Spleen (tissue), 11 donors: ENCODE data around the gene ARHGAP20. TPM values are rescaled to one million over a fixed set of nuclear protein-coding genes. Genes with fewer than 3 reads are reported as not detected.

Source experiments
- DNase-seq: peaks from one replicate; pipeline ENCODE4 v3.0.0-alpha.2; 2020
- H3K27ac ChIP-seq, 8 donors: fragments of 200-600 bp; sonication (generic) in 7 of 8; 1 replicate in 4 of 8; 2 replicates in 4 of 8; pipeline versions ENCODE4 v1.5.0 to v1.8.0; 2016 to 2021; ENCODE audit warnings: inconsistent platforms in 4 of 8, mild to moderate bottlenecking in 4 of 8, moderate library complexity in 1 of 8
- H3K27me3 ChIP-seq, 7 donors: fragments of 200-600 bp; sonication (generic) in 6 of 7; replicated peaks in 1 of 7; 1 replicate in 4 of 7; 2 replicates in 3 of 7; pipeline versions ENCODE4 v1.5.0 to v1.8.0; 2016 to 2021; ENCODE audit warnings: inconsistent platforms in 3 of 7, mild to moderate bottlenecking in 1 of 7
- H3K36me3 ChIP-seq, 6 donors: fragments of 200-600 bp; sonication (generic) in 5 of 6; 1 replicate in 4 of 6; 2 replicates in 2 of 6; pipeline versions ENCODE4 v1.5.0 to v1.8.0; 2016 to 2021; ENCODE audit warnings: inconsistent platforms in 2 of 6
- H3K4me1 ChIP-seq, 6 donors: fragments of 200-600 bp; sonication (generic) in 5 of 6; 1 replicate in 3 of 6; 2 replicates in 3 of 6; pipeline versions ENCODE4 v1.5.0 to v1.8.0; 2016 to 2021; ENCODE audit warnings: inconsistent platforms in 3 of 6
- H3K4me3 ChIP-seq, 8 donors: fragments of 200-600 bp; sonication (generic) in 7 of 8; 1 replicate in 4 of 8; 2 replicates in 4 of 8; pipeline versions ENCODE4 v1.5.0 to v1.8.0; 2016 to 2021; ENCODE audit warnings: inconsistent platforms in 4 of 8, mild to moderate bottlenecking in 4 of 8, moderate library complexity in 2 of 8
- H3K9me3 ChIP-seq, 8 donors: fragments of 200-600 bp; sonication (generic) in 7 of 8; 1 replicate in 4 of 8; 2 replicates in 4 of 8; pipeline versions ENCODE4 v1.5.0 to v1.8.0; 2016 to 2021; ENCODE audit warnings: inconsistent platforms in 4 of 8
- CTCF ChIP-seq, 11 experiments: fragments of 200-600 bp in 7 of 11; fragments of 450-650 bp in 4 of 11; sonication (generic) in 4 of 11; IDR thresholded peaks in 8 of 11; conservative IDR thresholded peaks in 3 of 11; 1 replicate in 7 of 11; 2 replicates in 4 of 11; pipeline versions ENCODE4 v1.4.0 to v1.8.0; 2016 to 2021; ENCODE audit warnings: antibody characterized with exemption in 11 of 11, inconsistent platforms in 4 of 11, mild to moderate bottlenecking in 1 of 11
- POLR2A ChIP-seq, 3 donors: fragments of 450-650 bp; IDR thresholded peaks; one replicate each; pipeline ENCODE4 v1.5.1; 2017; ENCODE audit warnings: antibody characterized with exemption in 3 of 3, mild to moderate bottlenecking in 1 of 3
- POLR2AphosphoS5 ChIP-seq, 3 donors: sonication (generic); formaldehyde crosslinking; IDR thresholded peaks; one replicate each; pipeline ENCODE4 v1.5.1; 2017; ENCODE audit warnings: antibody characterized with exemption in 3 of 3
- WGBS, 5 donors: extraction: QIAGEN DNeasy Blood & Tissue Kit in 3 of 5; methylation state at CpG; one replicate each; pipeline versions ENCODE4 v1.1.5 to v1.1.7; 2013 to 2018; 5-methylcytosine and 5-hydroxymethylcytosine counted together
- intact Hi-C: fragments of 100-400 bp; cut with DNase I; formaldehyde crosslinking; loops from one replicate; pipeline ENCODE4 v1.15.0; 2023; ENCODE audit warnings: low total_unique reads
- polyA plus RNA-seq, 3 donors: library from polyadenylated mRNA; stranded (reverse); fragments of 200-250 nt; gene quantifications; one replicate each; pipeline ENCODE4 v1.2.1, GENCODE V29; 2013
- total RNA-seq, 7 donors: library from RNA; depleted of rRNA in 3 of 7; stranded (reverse); fragments of >200 nt in 3 of 7; fragmentation: NEBNext Ultra II Directional in 4 of 7; extraction: Animal tissue kit (Norgen Biotek cat#: 25700) in 4 of 7; gene quantifications; one replicate each; pipeline versions ENCODE4 v1.1.0 to v1.2.1, GENCODE V29; 2016 to 2021
- donor health status: healthy with polysubstance abuse.
- donor health status: DM: no; HTN: no; CAD: no; lungs with moderate emphysema.
- donor health status: DM: no; HTN: no; CAD: no.
- donor health status: Bipolar disorder and iron deficiency.
- donor health status: healthy.
- donor health status: DM: no; HTN: no; CAD: no.
- donor health status: DM: yes; HTN: yes; CAD: no.

The ARHGAP20 gene
- total and polyA plus RNA-seq, 10 donors: 0.15 to 11.0 (median 1.5) TPM

GRCh38 chr11:110564676-110565356, 147.4 kb downstream of the ARHGAP20 start:
- H3K4me1 ChIP-seq: no peaks in the 10 kb centered on the region
- intact Hi-C loops: no loop called here
- no peak for DNase-seq
- no peaks in the 10 kb centered on the region for H3K9me3 ChIP-seq
- no peaks in the 10 kb centered on the region for H3K36me3 ChIP-seq
- H3K27ac ChIP-seq: no peak overlapping the region
- TF ChIP-seq POLR2A (IDR thresholded peaks at IDR 0.05): no peak
- no peak for TF ChIP-seq CTCF (IDR thresholded peaks at IDR 0.05 in 8 of 11, conservative IDR thresholded peaks at IDR 0.05 in 3 of 11)
- no peak for TF ChIP-seq POLR2AphosphoS5 (IDR thresholded peaks at IDR 0.05)
- no peaks in the 10 kb centered on the region for H3K27me3 ChIP-seq
- H3K4me3 ChIP-seq: no peak overlapping the region
- 65 to 78% (median 70%) methylated on average over 8 of the region's 8 CpGs for WGBS, 5 donors

GRCh38 chr11:110544779-110545178, 167.5 kb downstream of the ARHGAP20 start:
- Histone ChIP-seq H3K27ac (no peak overlapping the region), H3K27me3 (no peaks in the 10 kb centered on the region), H3K4me3 (no peak overlapping the region), H3K4me1 (no peaks in the 10 kb centered on the region), H3K9me3 (peaks cover 0 to 25% (median 6%) of the 10 kb centered on the region in 8 donors), H3K36me3 (no peaks in the 10 kb centered on the region)
- DNase-seq: no peak
- 93 to 97% (median 95%) methylated on average over 1 of the region's 1 CpG for WGBS, 5 donors
- TF ChIP-seq POLR2AphosphoS5 (IDR thresholded peaks at IDR 0.05) (no peak), CTCF (IDR thresholded peaks at IDR 0.05 in 8 of 11, conservative IDR thresholded peaks at IDR 0.05 in 3 of 11) (no peak), POLR2A (IDR thresholded peaks at IDR 0.05) (no peak)
- intact Hi-C loops: no loop called here

GRCh38 chr11:110538154-110538553, 174.1 kb downstream of the ARHGAP20 start:
- Histone ChIP-seq H3K9me3 (peaks cover 0 to 2% (median 0%) of the 10 kb centered on the region in 8 donors), H3K27me3 (no peaks in the 10 kb centered on the region), H3K4me3 (no peak overlapping the region), H3K27ac (no peak overlapping the region), H3K4me1 (no peaks in the 10 kb centered on the region), H3K36me3 (no peaks in the 10 kb centered on the region)
- intact Hi-C loops: no loop called here
- no peak for DNase-seq
- TF ChIP-seq POLR2AphosphoS5 (IDR thresholded peaks at IDR 0.05): no peak
- no peak for TF ChIP-seq CTCF (IDR thresholded peaks at IDR 0.05 in 8 of 11, conservative IDR thresholded peaks at IDR 0.05 in 3 of 11)
- no peak for TF ChIP-seq POLR2A (IDR thresholded peaks at IDR 0.05)

- Histone ChIP-seq H3K27ac (no peak overlapping the region), H3K9me3 (peaks cover 0 to 18% (median 11%) of the 10 kb centered on the region in 8 donors), H3K36me3 (no peaks in the 10 kb centered on the region), H3K27me3 (no peaks in the 10 kb centered on the region), H3K4me3 (no peak overlapping the region), H3K4me1 (no peaks in the 10 kb centered on the region)
- no peak for DNase-seq
- intact Hi-C loops: no loop called here
- no peak for TF ChIP-seq POLR2AphosphoS5 (IDR thresholded peaks at IDR 0.05)
- no peak for TF ChIP-seq CTCF (IDR thresholded peaks at IDR 0.05 in 8 of 11, conservative IDR thresholded peaks at IDR 0.05 in 3 of 11)
- TF ChIP-seq POLR2A (IDR thresholded peaks at IDR 0.05): no peak
- 68 to 86% (median 75%) methylated on average over 6 of the region's 6 CpGs for whole genome bisulfite sequencing, 5 donors
Measured at GRCh38 chr11:110530900-110531741, 181.1 kb downstream of the ARHGAP20 start.
